ENCODE measurements around the gene SEPHS2. TPM values are rescaled to one million over a fixed set of nuclear protein-coding genes. Genes with fewer than 3 reads are reported as not detected.
"Not testable (repeated sequence)": the region's sequence is repeated elsewhere in the genome, so short reads cannot be mapped to it uniquely, and the experiment has no call there.

Gene SEPHS2
- total RNA-seq, 1 donor from 2014 or later: 37.0 TPM

DNA sequence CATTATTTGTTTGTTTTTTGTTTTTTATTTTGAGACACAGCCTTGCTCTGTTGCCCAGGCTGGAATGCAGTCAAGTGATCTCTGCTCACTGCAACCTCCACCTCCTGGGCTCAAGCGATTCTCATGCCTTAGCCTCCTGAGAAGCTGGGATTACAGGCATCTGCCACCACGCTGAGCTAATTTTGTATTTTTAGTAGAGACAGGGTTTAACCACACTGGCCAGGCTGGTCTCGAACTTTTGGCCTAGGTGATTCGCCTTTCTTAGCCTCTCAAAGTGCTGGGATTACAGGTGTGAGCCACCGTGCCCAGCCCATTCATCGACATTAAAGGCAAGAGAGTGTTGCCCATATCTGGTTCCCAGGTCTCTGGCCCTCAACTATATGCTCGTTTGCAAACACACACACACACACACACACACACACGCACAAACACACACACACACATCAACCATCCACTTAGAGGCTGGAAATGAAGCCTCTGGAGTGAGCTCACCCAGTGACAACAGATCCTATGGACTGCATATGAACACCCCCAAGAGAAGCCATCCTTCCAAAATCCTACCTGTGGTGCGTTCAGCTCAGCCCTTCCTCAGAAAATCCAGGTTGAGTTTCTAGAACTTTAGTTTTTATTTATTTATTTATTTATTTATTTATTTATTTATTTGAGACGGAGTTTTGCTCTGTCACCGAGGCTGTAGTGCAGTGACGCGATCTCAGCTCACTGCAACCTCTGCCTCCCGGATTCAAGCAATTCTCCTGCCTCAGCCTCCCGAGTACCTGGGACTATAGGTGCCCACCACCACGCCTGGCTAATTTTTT lies 12.3 kb upstream of the SEPHS2 start:
- H3K36me3 ChIP-seq (ENCODE audit: insufficient read depth, low read length): no peaks in the 10 kb centered on the region
- no peaks in the 10 kb centered on the region for H3K4me1 ChIP-seq (ENCODE audit: insufficient read depth, low read length)
- no peak overlapping the region for H3K4me3 Mint-ChIP-seq (ENCODE audit: unreplicated experiment)
- H3K4me3 ChIP-seq (ENCODE audit: insufficient read depth, low read depth, low read length): no peak overlapping the region
- DNase-seq (ENCODE audit: low read depth): no peak
- H3K9me3 ChIP-seq (ENCODE audit: insufficient read depth, low read depth, low read length): no peaks in the 10 kb centered on the region
- H3K9me3 Mint-ChIP-seq (ENCODE audit: unreplicated experiment): no peaks in the 10 kb centered on the region
- no peak overlapping the region for H3K27ac Mint-ChIP-seq (ENCODE audit: unreplicated experiment)
- H2AFZ ChIP-seq (ENCODE audit: low read depth, low read length): no peak overlapping the region
- H3K9ac ChIP-seq (ENCODE audit: low read length): no peak overlapping the region
- H3K79me2 ChIP-seq (ENCODE audit: insufficient read depth, low read length): no peaks in the 10 kb centered on the region
- H3K27ac ChIP-seq (ENCODE audit: low read depth, low read length): no peak overlapping the region
- H3K4me1 Mint-ChIP-seq (ENCODE audit: low read depth, unreplicated experiment): no peaks in the 10 kb centered on the region
- H3K27me3 Mint-ChIP-seq (ENCODE audit: low read depth, unreplicated experiment): peaks cover 23% of the 10 kb centered on the region
- no peak overlapping the region for H3K4me2 ChIP-seq (ENCODE audit: low read length)
- FAIRE-seq: no peak
- no peaks in the 10 kb centered on the region for H4K20me1 ChIP-seq (ENCODE audit: insufficient read depth, low read length)
- peaks cover 3% of the 10 kb centered on the region for H3K27me3 ChIP-seq (ENCODE audit: insufficient read depth, low read length)
- TF ChIP-seq, protein P1, sequence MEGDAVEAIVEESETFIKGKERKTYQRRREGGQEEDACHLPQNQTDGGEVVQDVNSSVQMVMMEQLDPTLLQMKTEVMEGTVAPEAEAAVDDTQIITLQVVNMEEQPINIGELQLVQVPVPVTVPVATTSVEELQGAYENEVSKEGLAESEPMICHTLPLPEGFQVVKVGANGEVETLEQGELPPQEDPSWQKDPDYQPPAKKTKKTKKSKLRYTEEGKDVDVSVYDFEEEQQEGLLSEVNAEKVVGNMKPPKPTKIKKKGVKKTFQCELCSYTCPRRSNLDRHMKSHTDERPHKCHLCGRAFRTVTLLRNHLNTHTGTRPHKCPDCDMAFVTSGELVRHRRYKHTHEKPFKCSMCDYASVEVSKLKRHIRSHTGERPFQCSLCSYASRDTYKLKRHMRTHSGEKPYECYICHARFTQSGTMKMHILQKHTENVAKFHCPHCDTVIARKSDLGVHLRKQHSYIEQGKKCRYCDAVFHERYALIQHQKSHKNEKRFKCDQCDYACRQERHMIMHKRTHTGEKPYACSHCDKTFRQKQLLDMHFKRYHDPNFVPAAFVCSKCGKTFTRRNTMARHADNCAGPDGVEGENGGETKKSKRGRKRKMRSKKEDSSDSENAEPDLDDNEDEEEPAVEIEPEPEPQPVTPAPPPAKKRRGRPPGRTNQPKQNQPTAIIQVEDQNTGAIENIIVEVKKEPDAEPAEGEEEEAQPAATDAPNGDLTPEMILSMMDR (IDR thresholded peaks at IDR 0.05; ENCODE audit: insufficient read depth, low read depth, low read length): no peak
- no peak for TF ChIP-seq EZH2 (IDR thresholded peaks at IDR 0.05; ENCODE audit: insufficient read depth, low read length)
- H3K36me3 Mint-ChIP-seq (ENCODE audit: low read depth, unreplicated experiment): no peaks in the 10 kb centered on the region

DNA sequence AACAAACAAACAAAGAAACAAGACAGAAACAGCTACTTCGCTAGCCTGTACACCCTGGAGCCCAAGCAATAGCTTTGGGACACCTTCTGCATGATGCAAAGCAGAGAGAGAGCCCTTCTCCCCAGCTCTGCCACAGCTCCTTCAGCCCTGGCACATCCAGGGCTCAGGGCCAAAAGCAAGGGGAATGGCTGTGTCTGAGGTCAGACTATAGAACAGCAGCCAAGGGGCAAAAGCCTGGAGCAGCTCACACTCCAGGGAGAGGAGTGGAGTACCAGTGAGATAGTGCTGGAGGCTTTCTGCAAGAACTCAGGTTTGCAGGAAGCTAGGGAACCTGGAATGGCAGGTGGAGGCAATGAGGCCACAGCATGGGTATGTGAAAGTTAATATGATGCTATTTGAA lies 11.6 kb upstream of the SEPHS2 start:
- H3K36me3 ChIP-seq (ENCODE audit: insufficient read depth, low read length): no peaks in the 10 kb centered on the region
- no peaks in the 10 kb centered on the region for H4K20me1 ChIP-seq (ENCODE audit: insufficient read depth, low read length)
- no peak for FAIRE-seq
- Mint-ChIP-seq H3K27ac (ENCODE audit: unreplicated experiment) (no peak overlapping the region), H3K4me1 (ENCODE audit: low read depth, unreplicated experiment) (no peaks in the 10 kb centered on the region), H3K36me3 (ENCODE audit: low read depth, unreplicated experiment) (no peaks in the 10 kb centered on the region), H3K4me3 (ENCODE audit: unreplicated experiment) (no peak overlapping the region), H3K9me3 (ENCODE audit: unreplicated experiment) (no peaks in the 10 kb centered on the region), H3K27me3 (ENCODE audit: low read depth, unreplicated experiment) (peaks cover 23% of the 10 kb centered on the region)
- peaks cover 3% of the 10 kb centered on the region for H3K27me3 ChIP-seq (ENCODE audit: insufficient read depth, low read length)
- H3K79me2 ChIP-seq (ENCODE audit: insufficient read depth, low read length): no peaks in the 10 kb centered on the region
- no peak overlapping the region for H3K27ac ChIP-seq (ENCODE audit: low read depth, low read length)
- no peak overlapping the region for H3K4me3 ChIP-seq (ENCODE audit: insufficient read depth, low read depth, low read length)
- H3K4me2 ChIP-seq (ENCODE audit: low read length): no peak overlapping the region
- H3K9me3 ChIP-seq (ENCODE audit: insufficient read depth, low read depth, low read length): no peaks in the 10 kb centered on the region
- TF ChIP-seq EZH2 (IDR thresholded peaks at IDR 0.05; ENCODE audit: insufficient read depth, low read length): no peak
- TF ChIP-seq, protein P1 (IDR thresholded peaks at IDR 0.05; ENCODE audit: insufficient read depth, low read depth, low read length): no peak
- no peak for DNase-seq (ENCODE audit: low read depth)
- no peak overlapping the region for H3K9ac ChIP-seq (ENCODE audit: low read length)
- H2AFZ ChIP-seq (ENCODE audit: low read depth, low read length): no peak overlapping the region
- H3K4me1 ChIP-seq (ENCODE audit: insufficient read depth, low read length): no peaks in the 10 kb centered on the region

DNA sequence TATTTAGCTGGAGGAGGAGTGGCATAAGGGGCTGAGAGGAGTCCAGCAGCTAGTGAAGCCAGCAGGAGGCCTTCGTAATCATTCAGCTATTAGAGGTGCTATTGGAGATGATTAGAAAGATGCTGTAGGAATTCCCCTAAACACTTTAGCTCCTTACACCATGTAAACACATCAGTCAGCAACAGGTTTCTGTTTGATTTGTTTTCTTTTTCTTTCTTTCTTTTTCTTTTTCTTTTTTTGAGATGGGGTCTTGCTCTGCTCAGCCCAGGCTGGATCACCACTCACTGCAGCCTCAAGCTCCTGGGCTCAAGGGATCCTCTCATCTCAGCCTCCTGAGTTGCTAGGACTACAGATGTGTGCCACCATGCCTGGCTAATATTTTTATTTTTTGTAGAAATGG lies 10.6 kb upstream of the SEPHS2 start:
- H3K4me3 Mint-ChIP-seq (ENCODE audit: unreplicated experiment): no peak overlapping the region
- H3K36me3 ChIP-seq (ENCODE audit: insufficient read depth, low read length): no peaks in the 10 kb centered on the region
- no peaks in the 10 kb centered on the region for H3K9me3 ChIP-seq (ENCODE audit: insufficient read depth, low read depth, low read length)
- peaks cover 3% of the 10 kb centered on the region for H3K27me3 ChIP-seq (ENCODE audit: insufficient read depth, low read length)
- H3K4me3 ChIP-seq (ENCODE audit: insufficient read depth, low read depth, low read length): no peak overlapping the region
- H3K27me3 Mint-ChIP-seq (ENCODE audit: low read depth, unreplicated experiment): peaks cover 23% of the 10 kb centered on the region
- no peaks in the 10 kb centered on the region for H3K36me3 Mint-ChIP-seq (ENCODE audit: low read depth, unreplicated experiment)
- no peaks in the 10 kb centered on the region for H3K4me1 ChIP-seq (ENCODE audit: insufficient read depth, low read length)
- H3K4me2 ChIP-seq (ENCODE audit: low read length): no peak overlapping the region
- H3K9me3 Mint-ChIP-seq (ENCODE audit: unreplicated experiment): no peaks in the 10 kb centered on the region
- H3K4me1 Mint-ChIP-seq (ENCODE audit: low read depth, unreplicated experiment): no peaks in the 10 kb centered on the region
- H3K27ac ChIP-seq (ENCODE audit: low read depth, low read length): no peak overlapping the region
- no peak overlapping the region for H2AFZ ChIP-seq (ENCODE audit: low read depth, low read length)
- FAIRE-seq: no peak
- H3K27ac Mint-ChIP-seq (ENCODE audit: unreplicated experiment): no peak overlapping the region
- H4K20me1 ChIP-seq (ENCODE audit: insufficient read depth, low read length): no peaks in the 10 kb centered on the region
- no peaks in the 10 kb centered on the region for H3K79me2 ChIP-seq (ENCODE audit: insufficient read depth, low read length)
- no peak for DNase-seq (ENCODE audit: low read depth)
- no peak for TF ChIP-seq EZH2 (IDR thresholded peaks at IDR 0.05; ENCODE audit: insufficient read depth, low read length)
- TF ChIP-seq, protein P1 (IDR thresholded peaks at IDR 0.05; ENCODE audit: insufficient read depth, low read depth, low read length): no peak
- no peak overlapping the region for H3K9ac ChIP-seq (ENCODE audit: low read length)

DNA sequence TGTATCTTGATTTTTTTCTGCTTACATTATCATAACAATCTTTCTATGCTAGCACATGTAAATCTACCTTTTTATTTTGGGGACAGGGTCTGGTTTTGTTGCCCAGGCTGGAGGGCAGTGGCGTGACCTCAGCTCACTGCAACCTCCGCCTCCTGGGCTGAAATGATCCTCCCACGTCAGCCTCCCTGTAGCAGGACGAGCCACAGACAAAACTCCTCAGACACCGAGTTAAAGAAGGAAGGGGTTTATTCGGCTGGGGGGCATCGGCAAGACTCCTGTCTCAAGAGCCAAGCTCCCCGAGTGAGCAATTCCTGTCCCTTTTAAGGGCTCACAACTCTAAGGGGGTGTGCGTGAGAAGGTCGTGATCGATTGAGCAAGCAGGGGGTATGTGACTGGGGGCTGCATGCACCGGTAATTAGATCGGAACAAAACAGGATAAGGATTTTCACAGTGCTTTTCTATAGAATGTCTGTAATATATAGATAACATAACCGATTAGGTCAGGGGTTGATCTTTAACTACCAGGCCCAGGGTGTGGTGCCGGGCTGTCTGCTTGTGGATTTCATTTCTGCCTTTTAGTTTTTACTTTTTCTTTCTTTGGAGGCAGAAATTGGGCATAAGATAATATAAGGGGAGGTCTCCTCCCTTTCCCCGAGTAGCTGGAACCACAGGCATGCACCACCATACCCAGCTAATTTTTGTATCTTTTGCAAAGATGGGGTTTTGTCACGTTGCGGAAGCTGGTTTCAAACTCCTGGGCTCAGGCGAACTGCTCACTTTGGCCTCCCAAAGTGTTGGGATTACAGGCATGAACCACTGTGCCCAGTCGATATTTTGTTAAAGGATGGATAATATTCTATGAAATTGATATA lies 7.3 kb upstream of the SEPHS2 start:
- H2AFZ ChIP-seq (ENCODE audit: low read depth, low read length); H3K4me1 ChIP-seq (ENCODE audit: insufficient read depth, low read length); DNase-seq (ENCODE audit: low read depth); H3K36me3 Mint-ChIP-seq (ENCODE audit: low read depth, unreplicated experiment); H3K4me2 ChIP-seq (ENCODE audit: low read length); FAIRE-seq; H3K4me1 Mint-ChIP-seq (ENCODE audit: low read depth, unreplicated experiment); H3K4me3 Mint-ChIP-seq (ENCODE audit: unreplicated experiment); H4K20me1 ChIP-seq (ENCODE audit: insufficient read depth, low read length); H3K27ac Mint-ChIP-seq (ENCODE audit: unreplicated experiment); H3K36me3 ChIP-seq (ENCODE audit: insufficient read depth, low read length); H3K27ac ChIP-seq (ENCODE audit: low read depth, low read length); H3K27me3 ChIP-seq (ENCODE audit: insufficient read depth, low read length); H3K9me3 Mint-ChIP-seq (ENCODE audit: unreplicated experiment); H3K9me3 ChIP-seq (ENCODE audit: insufficient read depth, low read depth, low read length); H3K9ac ChIP-seq (ENCODE audit: low read length); H3K79me2 ChIP-seq (ENCODE audit: insufficient read depth, low read length); H3K4me3 ChIP-seq (ENCODE audit: insufficient read depth, low read depth, low read length): not testable (repeated sequence)
- H3K27me3 Mint-ChIP-seq (ENCODE audit: low read depth, unreplicated experiment): peaks cover 23% of the 10 kb centered on the region

Data from astrocyte (in vitro differentiated cells and primary cell).